GM23338 (cell line): ENCODE results near the gene MYORG. TPM values are rescaled to one million over a fixed set of nuclear protein-coding genes. Genes with fewer than 3 reads are reported as not detected.

Source experiments
- ATAC-seq: fragments of 200-7000 bp; cut with Tn5 transposase; 3 replicates; pipeline ENCODE4 v1.9.1; 2020
- DNase-seq: peaks from one replicate; pipeline ENCODE4 v3.0.0-alpha.2; 2015; ENCODE audit warnings: low spot score
- H2AFZ ChIP-seq: fragments of 200-600 bp; sonication (generic); 2 replicates; pipeline ENCODE4 v1.8.0; 2016; ENCODE audit warnings: antibody characterized with exemption, mild to moderate bottlenecking, moderate library complexity
- H3F3A ChIP-seq: fragments of 200-600 bp; sonication (generic); replicated peaks from 2 replicates; pipeline ENCODE4 v1.8.0; 2017; ENCODE audit warnings: antibody characterized with exemption, mixed run types, low read depth
- H3K27ac ChIP-seq: fragments of 200-600 bp; sonication (generic); 2 replicates; pipeline ENCODE4 v1.6.1; 2016; ENCODE audit warnings: low read depth
- H3K27me3 ChIP-seq: fragments of 200-600 bp; sonication (generic); 2 replicates; pipeline ENCODE4 v1.8.0; 2016; ENCODE audit warnings: mild to moderate bottlenecking, mixed run types, moderate library complexity; ENCODE audit not compliant: insufficient read depth
- H3K36me3 ChIP-seq: fragments of 200-600 bp; sonication (generic); 2 replicates; pipeline ENCODE4 v1.8.0; 2016; ENCODE audit warnings: mild to moderate bottlenecking; ENCODE audit not compliant: insufficient read depth
- H3K4me1 ChIP-seq: fragments of 200-600 bp; sonication (generic); 2 replicates; pipeline ENCODE4 v1.8.0; 2016; ENCODE audit warnings: mild to moderate bottlenecking, moderate library complexity; ENCODE audit not compliant: insufficient read depth
- H3K4me2 ChIP-seq: fragments of 200-600 bp; sonication (generic); 2 replicates; pipeline ENCODE4 v1.7.1; 2017; ENCODE audit warnings: mixed run types
- H3K4me3 ChIP-seq: fragments of 200-600 bp; sonication (generic); 2 replicates; pipeline ENCODE4 v1.6.1; 2016; ENCODE audit warnings: mixed run types
- H3K79me2 ChIP-seq: fragments of 200-600 bp; sonication (generic); replicated peaks from 2 replicates; pipeline ENCODE4 v1.8.0; 2017; ENCODE audit warnings: mild to moderate bottlenecking; ENCODE audit not compliant: insufficient read depth
- H3K9me2 ChIP-seq: fragments of 200-600 bp; sonication (generic); 2 replicates; pipeline ENCODE4 v1.8.0; 2017; ENCODE audit not compliant: insufficient read depth
- H4K20me1 ChIP-seq: fragments of 200-600 bp; sonication (generic); replicated peaks from 2 replicates; pipeline ENCODE4 v1.8.0; 2017; ENCODE audit warnings: mild to moderate bottlenecking; ENCODE audit not compliant: insufficient read depth
- H3K27ac Mint-ChIP-seq: 2 replicates; pipeline ENCODE4 v1.8.0; 2020; ENCODE audit warnings: inconsistent platforms, mild to moderate bottlenecking, moderate library complexity, mixed read lengths
- H3K27me3 Mint-ChIP-seq: 3 replicates; pipeline ENCODE4 v1.8.0; 2022; ENCODE audit warnings: low read depth, mild to moderate bottlenecking, moderate library complexity, mixed read lengths, inconsistent platforms; ENCODE audit not compliant: insufficient read depth, poor library complexity
- H3K36me3 Mint-ChIP-seq: 3 replicates; pipeline ENCODE4 v1.8.0; 2021; ENCODE audit warnings: low read depth, mild to moderate bottlenecking, inconsistent platforms, moderate library complexity, mixed read lengths
- H3K4me1 Mint-ChIP-seq: 3 replicates; pipeline ENCODE4 v1.8.0; 2020; ENCODE audit warnings: mild to moderate bottlenecking, inconsistent platforms, mixed read lengths
- H3K4me3 Mint-ChIP-seq: 3 replicates; pipeline ENCODE4 v1.8.0; 2021; ENCODE audit warnings: moderate library complexity, mild to moderate bottlenecking, inconsistent platforms, mixed read lengths
- H3K9me3 Mint-ChIP-seq: 3 replicates; pipeline ENCODE4 v1.8.0; 2020; ENCODE audit warnings: moderate library complexity, mild to moderate bottlenecking, inconsistent platforms, mixed read lengths
- ETS1 ChIP-seq: IDR thresholded peaks from 2 replicates; pipeline ENCODE4 v1.6.1; 2016; ENCODE audit warnings: antibody characterized with exemption
- EZH2phosphoT487 ChIP-seq: fragments of 200-600 bp; sonication (generic); IDR thresholded peaks from one replicate; pipeline ENCODE4 v1.8.1; 2018; ENCODE audit warnings: antibody characterized with exemption; ENCODE audit not compliant: unreplicated experiment
- NANOG ChIP-seq: IDR thresholded peaks from 2 replicates; pipeline ENCODE4 v1.6.1; 2016; ENCODE audit warnings: antibody characterized with exemption, borderline replicate concordance
- POLR2AphosphoS5 ChIP-seq: IDR thresholded peaks from 2 replicates; pipeline ENCODE4 v1.6.1; 2016; ENCODE audit warnings: antibody characterized with exemption, low read depth
- ZNF114 ChIP-seq: fragments of 250-450 bp; sonication (Bioruptor Pico); IDR thresholded peaks from 2 replicates; pipeline ENCODE4 v1.5.0; 2020; ENCODE audit warnings: mild to moderate bottlenecking, moderate library complexity
- ZNF331 ChIP-seq: fragments of 250-450 bp; sonication (Bioruptor Pico); IDR thresholded peaks from 2 replicates; pipeline ENCODE4 v1.5.0; 2020; ENCODE audit warnings: low read depth, mild to moderate bottlenecking, moderate library complexity
- long read RNA-seq: library from polyadenylated mRNA; unstranded; transcript quantifications from one replicate; pipeline ENCODE4 v2.0.0, GENCODE V29; 2020; ENCODE audit not compliant: unreplicated experiment
- polyA plus RNA-seq: library from polyadenylated mRNA; unstranded; fragments of >200 nt; fragmentation: Nextera tagmentation; extraction: Ambion mirVana; gene quantifications from 2 replicates; pipeline ENCODE4 v1.2.1, GENCODE V29; 2016
- total RNA-seq: library from RNA; depleted of rRNA; stranded (reverse); fragments of >200 nt; shearing (Covaris generic); gene quantifications from 2 replicates; pipeline ENCODE4 v1.2.3, GENCODE V29; 2014; rRNA removed

The MYORG gene
- total RNA-seq (4.9 and 7.3 TPM in 2 replicates), polyA plus RNA-seq (1.3 and 1.5 TPM in 2 replicates)
- long read RNA-seq, result 0 reads

GRCh38 chr9:34376596-34377403 lies at the start of gene MYORG:
TSS of gene MYORG (minus strand) at chr9:34376898. CDS start at chr9:34372943, 3,955 bp downstream.
- Histone ChIP-seq H3K9me2 (no peaks in the 10 kb centered on the region), H3F3A (no peaks in the 10 kb centered on the region; the same call in 1 of the 2 replicates), H3K27me3 (peaks cover 37% of the 10 kb centered on the region), H4K20me1 (no peaks in the 10 kb centered on the region), H3K4me3 (peak within 1 kb of the TSS; percentile 81), H3K4me1 (peaks cover 28% of the 10 kb centered on the region), H3K4me2 (peak within 1 kb of the TSS; percentile 90), H3K27ac (no peak within 1 kb of the TSS), H2AFZ (peak within 1 kb of the TSS; percentile 93), H3K36me3 (no peaks in the 10 kb centered on the region), H3K79me2 (no peaks in the 10 kb centered on the region)
- Mint-ChIP-seq H3K9me3 (no peaks in the 10 kb centered on the region; the same call in 2 of the 3 replicates), H3K36me3 (peaks cover 2% of the 10 kb centered on the region; the same call in 2 of the 3 replicates), H3K4me1 (peaks cover 30% of the 10 kb centered on the region), H3K4me3 (peak within 1 kb of the TSS; percentile 83), H3K27me3 (peaks cover 37% of the 10 kb centered on the region), H3K27ac (no peak within 1 kb of the TSS)
- DNase-seq (peak; percentile 99), ATAC-seq (peak; percentile 56)
- TF ChIP-seq POLR2AphosphoS5, result peak; percentile 70
- TF ChIP-seq ETS1, result peak; percentile 81
- TF ChIP-seq ZNF331, result no peak
- TF ChIP-seq ZNF114 (CRISPR knock-in tag), result no peak

- ATAC-seq (no peak; the same call in 2 of the 3 replicates), DNase-seq (no peak)
- Histone ChIP-seq H4K20me1 (no peaks in the 10 kb centered on the region; the same call in none of the 2 replicates), H2AFZ (no peak overlapping the region), H3K27ac (no peak overlapping the region), H3F3A (no peaks in the 10 kb centered on the region), H3K4me2 (peak overlapping the region; percentile 55; the same call in 1 of the 2 replicates), H3K27me3 (no peaks in the 10 kb centered on the region), H3K9me2 (no peaks in the 10 kb centered on the region), H3K4me1 (peaks cover 12% of the 10 kb centered on the region), H3K4me3 (peak overlapping the region; percentile 23; the same call in 1 of the 2 replicates), H3K79me2 (no peaks in the 10 kb centered on the region), H3K36me3 (no peaks in the 10 kb centered on the region)
- Mint-ChIP-seq H3K27me3 (peaks cover 10% of the 10 kb centered on the region), H3K27ac (no peak overlapping the region; the same call in 1 of the 2 replicates), H3K9me3 (no peaks in the 10 kb centered on the region; the same call in 2 of the 3 replicates), H3K36me3 (no peaks in the 10 kb centered on the region), H3K4me1 (peaks cover 15% of the 10 kb centered on the region), H3K4me3 (no peak overlapping the region; the same call in 2 of the 3 replicates)
- TF ChIP-seq EZH2phosphoT487 (no peak), ZNF331 (no peak), NANOG (no peak), ETS1 (no peak)
Observed at GRCh38 chr9:34419716-34420504, 43.2 kb upstream of the MYORG start.
